Ovary (tissue), 10 donors: ENCODE data around the gene MIB1. TPM values are rescaled to one million over a fixed set of nuclear protein-coding genes. Genes with fewer than 3 reads are reported as not detected.

ENCODE experiments used
- DNase-seq, 5 donors: peaks; one replicate each; pipeline ENCODE4 v3.0.0-alpha.2; 2019 to 2020
- H3K27ac ChIP-seq, 2 donors: fragments of 200-600 bp; one replicate each; pipeline versions ENCODE4 v1.5.1 to v1.8.0; 2019 to 2022
- H3K27me3 ChIP-seq: fragments of 200-600 bp; one replicate; pipeline ENCODE4 v1.8.0; 2022
- H3K36me3 ChIP-seq: fragments of 200-600 bp; sonication (generic); one replicate; pipeline ENCODE4 v1.5.1; 2019
- H3K4me1 ChIP-seq: one replicate; pipeline ENCODE4 v1.8.1; 2013; ENCODE audit warnings: mild to moderate bottlenecking, moderate library complexity; ENCODE audit not compliant: insufficient read depth
- H3K4me3 ChIP-seq: fragments of 200-600 bp; sonication (generic); one replicate; pipeline ENCODE4 v1.5.1; 2017
- H3K9me3 ChIP-seq, 2 donors: fragments of 200-600 bp in 1 of 2; sonication (generic) in 1 of 2; one replicate each; pipeline versions ENCODE4 v1.5.1 to v1.8.1; 2013 to 2019; ENCODE audit warnings: mild to moderate bottlenecking in 1 of 2, moderate library complexity in 1 of 2
- CTCF ChIP-seq, 3 donors: fragments of 450-650 bp in 2 of 3; fragments of 200-600 bp in 1 of 3; IDR thresholded peaks; one replicate each; pipeline versions ENCODE4 v1.5.1 to v1.8.0; 2016 to 2022; ENCODE audit warnings: antibody characterized with exemption in 3 of 3, mild to moderate bottlenecking in 1 of 3
- EP300 ChIP-seq: sonication (generic); formaldehyde crosslinking; IDR thresholded peaks from one replicate; pipeline ENCODE4 v1.6.1; 2017; ENCODE audit warnings: antibody characterized with exemption
- POLR2A ChIP-seq: fragments of 450-650 bp; IDR thresholded peaks from one replicate; pipeline ENCODE4 v1.6.1; 2017; ENCODE audit warnings: antibody characterized with exemption, mild to moderate bottlenecking, moderate library complexity
- WGBS, 3 donors: extraction: QIAGEN DNeasy Blood & Tissue Kit in 1 of 3; methylation state at CpG; one replicate each; pipeline versions ENCODE4 v1.1.5 to v1.1.7; 2013 to 2017; 5-methylcytosine and 5-hydroxymethylcytosine counted together
- intact Hi-C, 4 donors: fragments of 100-400 bp; cut with DNase I; formaldehyde crosslinking; loops; one replicate each; pipeline versions ENCODE4 v1.11.0 to v1.15.1; 2022 to 2023
- long read RNA-seq, 3 donors: library from polyadenylated mRNA in 2 of 3; unstranded in 2 of 3; transcript quantifications; one replicate each; pipeline ENCODE4 v2.0.0 and lab custom pipeline, GENCODE V29; 2021 to 2026
- polyA plus RNA-seq, 2 donors: library from polyadenylated mRNA; stranded (reverse); fragments of 200-250 nt in 1 of 2; fragments of 350-450 nt in 1 of 2; fragmentation: Illumina TruSeq in 1 of 2; extraction: RNeasy Lipid Tissue Mini Kit (QIAGEN cat#74804) in 1 of 2; gene quantifications; one replicate each; pipeline ENCODE4 v1.2.3, GENCODE V29; 2013 to 2014
- total RNA-seq, 7 donors: library from RNA; depleted of rRNA in 2 of 7; stranded (reverse); fragments of >200 nt in 2 of 7; fragmentation: NEBNext Ultra II Directional in 3 of 7; extraction: Animal tissue kit (Norgen Biotek cat#: 25700) in 3 of 7; gene quantifications; one replicate each; pipeline versions ENCODE4 v1.1.0 to v1.2.4, GENCODE V29; 2016 to 2023
- donor health status: DM: no; HTN: no; CAD: no; lungs with moderate emphysema.
- donor health status: DM: no; HTN: no; CAD: no.
- donor health status: Bipolar disorder and iron deficiency.
- donor health status: DM: yes; HTN: yes; CAD: no.
- donor health status: DM: no; HTN: no; CAD: no.
- donor health status: DM: yes; HTN: yes; CAD: no.

MIB1 gene
- 10 to 100 TPM; 30.9 to 54.8 (median 44.9) TPM for total RNA-seq
- polyA plus RNA-seq: 10 to 100 TPM; 10.3 to 13.4 TPM
- long read RNA-seq, donor 1, full-length matches to known transcripts: 2 of 12 reads
- long read RNA-seq, donor 1, partial matches to known transcripts: 1 of 12 reads
- long read RNA-seq, donor 1, other reads (novel, unspliced or antisense): 9 of 12 reads
- long read RNA-seq, donor 2, full-length matches to known transcripts: 1 of 1 reads
- long read RNA-seq, donor 2, partial matches to known transcripts: 0 of 1 reads
- long read RNA-seq, donor 2, other reads (novel, unspliced or antisense): 0 of 1 reads
- long read RNA-seq, donor 3, full-length matches to known transcripts: 13 of 19 reads
- long read RNA-seq, donor 3, partial matches to known transcripts: 2 of 19 reads
- long read RNA-seq, donor 3, other reads (novel, unspliced or antisense): 4 of 19 reads

- no peaks in the 10 kb centered on the region for H3K9me3 ChIP-seq
- peak within 1 kb of the TSS; percentile 90 to 98 for H3K27ac ChIP-seq
- peak; percentile 99 to 100 (median 99) for DNase-seq
- no peaks in the 10 kb centered on the region for H3K36me3 ChIP-seq
- WGBS, 3 donors: 0 to 1% (median 0%) methylated on average over 46 to 76 of the region's 76 CpGs
- intact Hi-C loops: loop anchor here in 1 of 4 donors (5.0 kb wide), 1 partner anchor 138 kb away; the partner anchor contains the start of gene ESCO1
- H3K4me1 ChIP-seq: peaks cover 4% of the 10 kb centered on the region
- no peaks in the 10 kb centered on the region for H3K27me3 ChIP-seq
- peak within 1 kb of the TSS; percentile 96 for H3K4me3 ChIP-seq
- TF ChIP-seq POLR2A: peak; percentile 67
- TF ChIP-seq EP300: no peak
These were observed at the start of gene MIB1 for GRCh38 chr18:21740538-21741311. TSS of gene MIB1 (plus strand) at chr18:21740792. CDS start at chr18:21741584, 792 bp downstream.

GRCh38 chr18:21693322-21693721, 47.3 kb upstream of the MIB1 start:
- no peaks in the 10 kb centered on the region for H3K36me3 ChIP-seq
- H3K27ac ChIP-seq: no peak overlapping the region
- H3K9me3 ChIP-seq: peaks cover 0 to 4% of the 10 kb centered on the region in 2 donors
- WGBS, 3 donors: 90 to 99% (median 95%) methylated on average over 2 of the region's 2 CpGs
- no peak for DNase-seq
- H3K27me3 ChIP-seq: no peaks in the 10 kb centered on the region
- intact Hi-C loops: no loop called here
- H3K4me1 ChIP-seq: no peaks in the 10 kb centered on the region
- H3K4me3 ChIP-seq: no peak overlapping the region
- TF ChIP-seq EP300 (no peak), CTCF (IDR thresholded peaks at IDR 0.05) (no peak), POLR2A (no peak)

GRCh38 chr18:21700528-21701075, 40.0 kb upstream of the MIB1 start:
- Histone ChIP-seq H3K36me3 (no peaks in the 10 kb centered on the region), H3K27ac (no peak overlapping the region), H3K9me3 (no peaks in the 10 kb centered on the region), H3K27me3 (no peaks in the 10 kb centered on the region), H3K4me3 (no peak overlapping the region), H3K4me1 (peaks cover 2% of the 10 kb centered on the region)
- 90 to 95% (median 91%) methylated on average over 6 of the region's 6 CpGs for WGBS, 3 donors
- no peak for TF ChIP-seq CTCF (IDR thresholded peaks at IDR 0.05)
- no peak for TF ChIP-seq POLR2A
- TF ChIP-seq EP300: no peak
- no peak for DNase-seq
- intact Hi-C loops: no loop called here

- intact Hi-C loops: no loop called here
- 91 to 98% (median 97%) methylated on average over 2 of the region's 2 CpGs for WGBS, 3 donors
- H3K27ac ChIP-seq: no peak overlapping the region
- no peaks in the 10 kb centered on the region for H3K36me3 ChIP-seq
- no peaks in the 10 kb centered on the region for H3K9me3 ChIP-seq
- DNase-seq: no peak
- TF ChIP-seq EP300: no peak
- TF ChIP-seq POLR2A: no peak
- no peak for TF ChIP-seq CTCF (IDR thresholded peaks at IDR 0.05)
- H3K4me3 ChIP-seq: no peak overlapping the region
- peaks cover 2% of the 10 kb centered on the region for H3K4me1 ChIP-seq
- no peaks in the 10 kb centered on the region for H3K27me3 ChIP-seq
These were observed 39.0 kb upstream of the MIB1 start for GRCh38 chr18:21701621-21702020.
